GM12878 (cell line): ENCODE measurements around the gene GRK5. TPM values are rescaled to one million over a fixed set of nuclear protein-coding genes. Genes with fewer than 3 reads are reported as not detected.

ENCODE experiments used
- BACH1 ChIP-seq: fragments of 450-650 bp; IDR thresholded peaks from 2 replicates; pipeline ENCODE4 v1.6.1; 2017; ENCODE audit warnings: mild to moderate bottlenecking, borderline replicate concordance
- BHLHE40 ChIP-seq, 2 experiments: fragments of 450-650 bp in 1 of 2; IDR thresholded peaks; 2 replicates each; pipeline ENCODE4 v1.6.1; 2011 to 2017; ENCODE audit warnings: low read depth in 2 of 2, borderline replicate concordance in 1 of 2, improper control_type of control experiment in 1 of 2, low read length in 1 of 2, mild to moderate bottlenecking in 1 of 2
- EGR1 ChIP-seq, 2 experiments: IDR thresholded peaks; 1 replicate in 1 of 2; 2 replicates in 1 of 2; pipeline ENCODE4 v1.6.1; 2011 to 2012; ENCODE audit warnings: low read depth in 2 of 2, low read length in 2 of 2, borderline replicate concordance in 1 of 2, mild to moderate bottlenecking in 1 of 2, moderate library complexity in 1 of 2
- IKZF1 ChIP-seq: fragments of 450-650 bp; conservative IDR thresholded peaks from 2 replicates; pipeline ENCODE4 v1.6.1; 2017; ENCODE audit warnings: antibody characterized with exemption, mild to moderate bottlenecking
- KAT2A ChIP-seq: conservative IDR thresholded peaks from 2 replicates; pipeline ENCODE4 v1.6.1; 2011; ENCODE audit warnings: low read depth, low read length; ENCODE audit not compliant: control insufficient read depth
- MEF2A ChIP-seq: IDR thresholded peaks from 2 replicates; pipeline ENCODE4 v1.6.1; 2011; ENCODE audit warnings: low read depth, mild to moderate bottlenecking, low read length, moderate library complexity; ENCODE audit not compliant: insufficient read depth
- NRF1 ChIP-seq: conservative IDR thresholded peaks from 2 replicates; pipeline ENCODE4 v1.6.1; 2011; ENCODE audit warnings: mild to moderate bottlenecking, low read depth, low read length, improper control_type of control experiment
- POLR2AphosphoS2 ChIP-seq: IDR thresholded peaks from 2 replicates; pipeline ENCODE4 v1.6.1; 2011; ENCODE audit warnings: low read depth, mild to moderate bottlenecking, low read length, improper control_type of control experiment, moderate library complexity
- POU2F2 ChIP-seq: IDR thresholded peaks from 3 replicates; pipeline ENCODE4 v1.6.1; 2011; ENCODE audit warnings: low read depth, mild to moderate bottlenecking, low read length, borderline replicate concordance
- SMAD1 ChIP-seq: fragments of 450-650 bp; IDR thresholded peaks from 2 replicates; pipeline ENCODE4 v1.6.1; 2018; ENCODE audit warnings: mild to moderate bottlenecking, low read depth; ENCODE audit not compliant: partially characterized antibody
- SMARCA5 ChIP-seq: fragments of 450-650 bp; IDR thresholded peaks from 2 replicates; pipeline ENCODE4 v1.6.1; 2017; ENCODE audit warnings: mild to moderate bottlenecking
- SRF ChIP-seq, 2 experiments: IDR thresholded peaks; 2 replicates each; pipeline ENCODE4 v1.6.1; 2011; ENCODE audit warnings: low read depth in 2 of 2, low read length in 2 of 2, mild to moderate bottlenecking in 1 of 2, moderate library complexity in 1 of 2
- SUPT20H ChIP-seq: IDR thresholded peaks from 2 replicates; pipeline ENCODE4 v1.6.1; 2011; ENCODE audit warnings: low read depth, mild to moderate bottlenecking, low read length, moderate library complexity, borderline replicate concordance; ENCODE audit not compliant: control insufficient read depth
- TCF12 ChIP-seq: IDR thresholded peaks from 2 replicates; pipeline ENCODE4 v1.6.1; 2011; ENCODE audit warnings: low read depth, mild to moderate bottlenecking, low read length
- polyA plus RNA-seq, 11 experiments: library from polyadenylated mRNA; depleted of rRNA in 4 of 11; unstranded in 6 of 11; stranded (reverse) in 5 of 11; fragments of >200 nt; fragmentation: Nextera tagmentation in 4 of 11; fragmentation: Illumina TruSeq in 1 of 11; extraction: Ambion mirVana in 4 of 11; extraction: Trizol in 1 of 11; gene quantifications; 1 replicate in 1 of 11; 2 replicates in 10 of 11; pipeline versions ENCODE4 v1.2.1 to v1.2.3, GENCODE V29; 2011 to 2016; ENCODE audit warnings: inconsistent platforms in 2 of 11, missing spikeins in 2 of 11, low read depth in 1 of 11
- total RNA-seq, 4 experiments: library from RNA; depleted of rRNA in 3 of 4; stranded (reverse); fragments of >200 nt in 3 of 4; fragmentation: Illumina TruSeq in 1 of 4; extraction: Trizol in 1 of 4; gene quantifications; 2 replicates each; pipeline versions ENCODE4 v1.2.1 to v1.2.3, GENCODE V29; 2013 to 2021
- TF ChIP-seq, protein P1 (sequence below): fragments of 450-650 bp; IDR thresholded peaks from 2 replicates; pipeline ENCODE4 v1.6.1; 2017; ENCODE audit warnings: mild to moderate bottlenecking, moderate library complexity
- TF ChIP-seq, protein P2 (sequence below): fragments of 450-650 bp; IDR thresholded peaks from 2 replicates; pipeline ENCODE4 v1.6.1; 2016; ENCODE audit warnings: mild to moderate bottlenecking
- TF ChIP-seq, protein P3 (sequence below): fragments of 450-650 bp; IDR thresholded peaks from 2 replicates; pipeline ENCODE4 v1.6.1; 2014; ENCODE audit warnings: mild to moderate bottlenecking

GRK5 gene
- total and polyA plus RNA-seq, 10 of the 15 experiments (the other 5 are each of a cell fraction or from before 2014, with no cell fraction given): 0.11 to 22.1 (median 10.0) TPM

DNA sequence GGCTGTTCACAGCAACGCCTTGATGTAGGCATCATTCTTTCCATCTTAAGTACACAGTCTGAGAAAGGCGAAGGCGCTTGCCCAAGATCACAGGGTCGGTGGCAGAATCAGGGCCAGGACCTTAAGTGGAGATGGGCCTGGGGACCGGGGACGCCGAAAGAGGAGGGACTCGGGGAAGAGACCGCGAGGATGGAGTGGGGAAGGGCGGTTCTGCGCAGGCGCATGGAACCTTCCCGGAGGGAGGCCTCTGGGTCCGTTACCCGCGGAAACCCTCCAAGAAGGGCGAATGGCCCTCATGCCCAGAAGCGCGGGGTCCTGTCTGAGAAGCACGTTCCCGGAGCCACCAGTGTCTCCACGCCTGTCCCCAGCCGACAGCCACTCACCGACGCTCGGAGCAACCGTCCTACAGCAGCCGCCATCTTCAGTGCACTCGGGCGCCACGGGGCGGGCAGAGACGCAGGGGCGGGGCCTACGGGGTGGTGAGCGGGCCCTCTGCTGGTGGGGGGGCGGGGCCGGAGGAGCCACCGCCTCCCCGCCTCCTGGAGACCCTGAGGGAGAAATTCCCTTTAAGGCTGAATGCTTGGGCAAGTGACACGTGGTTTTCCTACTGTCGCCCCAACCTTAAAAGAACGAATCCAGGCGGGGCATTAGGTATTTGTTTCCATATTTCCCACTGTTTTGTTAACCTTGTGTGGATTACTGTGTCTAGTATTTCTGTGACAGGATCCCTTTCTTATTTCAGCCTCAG lies 28.8 kb upstream of the GRK5 start, which contains the start of gene PRDX3 (continued):
- TF ChIP-seq, protein P1, sequence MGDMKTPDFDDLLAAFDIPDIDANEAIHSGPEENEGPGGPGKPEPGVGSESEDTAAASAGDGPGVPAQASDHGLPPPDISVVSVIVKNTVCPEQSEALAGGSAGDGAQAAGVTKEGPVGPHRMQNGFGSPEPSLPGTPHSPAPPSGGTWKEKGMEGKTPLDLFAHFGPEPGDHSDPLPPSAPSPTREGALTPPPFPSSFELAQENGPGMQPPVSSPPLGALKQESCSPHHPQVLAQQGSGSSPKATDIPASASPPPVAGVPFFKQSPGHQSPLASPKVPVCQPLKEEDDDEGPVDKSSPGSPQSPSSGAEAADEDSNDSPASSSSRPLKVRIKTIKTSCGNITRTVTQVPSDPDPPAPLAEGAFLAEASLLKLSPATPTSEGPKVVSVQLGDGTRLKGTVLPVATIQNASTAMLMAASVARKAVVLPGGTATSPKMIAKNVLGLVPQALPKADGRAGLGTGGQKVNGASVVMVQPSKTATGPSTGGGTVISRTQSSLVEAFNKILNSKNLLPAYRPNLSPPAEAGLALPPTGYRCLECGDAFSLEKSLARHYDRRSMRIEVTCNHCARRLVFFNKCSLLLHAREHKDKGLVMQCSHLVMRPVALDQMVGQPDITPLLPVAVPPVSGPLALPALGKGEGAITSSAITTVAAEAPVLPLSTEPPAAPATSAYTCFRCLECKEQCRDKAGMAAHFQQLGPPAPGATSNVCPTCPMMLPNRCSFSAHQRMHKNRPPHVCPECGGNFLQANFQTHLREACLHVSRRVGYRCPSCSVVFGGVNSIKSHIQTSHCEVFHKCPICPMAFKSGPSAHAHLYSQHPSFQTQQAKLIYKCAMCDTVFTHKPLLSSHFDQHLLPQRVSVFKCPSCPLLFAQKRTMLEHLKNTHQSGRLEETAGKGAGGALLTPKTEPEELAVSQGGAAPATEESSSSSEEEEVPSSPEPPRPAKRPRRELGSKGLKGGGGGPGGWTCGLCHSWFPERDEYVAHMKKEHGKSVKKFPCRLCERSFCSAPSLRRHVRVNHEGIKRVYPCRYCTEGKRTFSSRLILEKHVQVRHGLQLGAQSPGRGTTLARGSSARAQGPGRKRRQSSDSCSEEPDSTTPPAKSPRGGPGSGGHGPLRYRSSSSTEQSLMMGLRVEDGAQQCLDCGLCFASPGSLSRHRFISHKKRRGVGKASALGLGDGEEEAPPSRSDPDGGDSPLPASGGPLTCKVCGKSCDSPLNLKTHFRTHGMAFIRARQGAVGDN: peak; percentile 68; the same call in 1 of the 2 replicates
- no peak for TF ChIP-seq KAT2A
- TF ChIP-seq NRF1: peak; percentile 56
- peak; percentile 95 for TF ChIP-seq POLR2AphosphoS2
- peak; percentile 76; the same call in 2 of the 3 replicates for TF ChIP-seq POU2F2
- 0 out of 2 replicates have a peak, but pooled peaks have one; percentile 14 for TF ChIP-seq MEF2A
- TF ChIP-seq, protein P2, sequence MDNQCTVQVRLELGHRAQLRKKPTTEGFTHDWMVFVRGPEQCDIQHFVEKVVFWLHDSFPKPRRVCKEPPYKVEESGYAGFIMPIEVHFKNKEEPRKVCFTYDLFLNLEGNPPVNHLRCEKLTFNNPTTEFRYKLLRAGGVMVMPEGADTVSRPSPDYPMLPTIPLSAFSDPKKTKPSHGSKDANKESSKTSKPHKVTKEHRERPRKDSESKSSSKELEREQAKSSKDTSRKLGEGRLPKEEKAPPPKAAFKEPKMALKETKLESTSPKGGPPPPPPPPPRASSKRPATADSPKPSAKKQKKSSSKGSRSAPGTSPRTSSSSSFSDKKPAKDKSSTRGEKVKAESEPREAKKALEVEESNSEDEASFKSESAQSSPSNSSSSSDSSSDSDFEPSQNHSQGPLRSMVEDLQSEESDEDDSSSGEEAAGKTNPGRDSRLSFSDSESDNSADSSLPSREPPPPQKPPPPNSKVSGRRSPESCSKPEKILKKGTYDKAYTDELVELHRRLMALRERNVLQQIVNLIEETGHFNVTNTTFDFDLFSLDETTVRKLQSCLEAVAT: peak; percentile 36; the same call in 1 of the 2 replicates
- no peak for TF ChIP-seq SUPT20H
- TF ChIP-seq BHLHE40 (IDR thresholded peaks at IDR 0.05; ENCODE audit: borderline replicate concordance in 1 of 2, low read depth in 2 of 2, low read length in 1 of 2): peak in 1 of 2 experiments; percentile 40; a peak in 1 of 4 replicates
- TF ChIP-seq EGR1 (IDR thresholded peaks at IDR 0.05; ENCODE audit: borderline replicate concordance in 1 of 2, low read depth in 2 of 2, low read length in 2 of 2): 0 out of 3 replicates have a peak, but pooled peaks of 1 of the 2 experiments have one; percentile 35
- peak; percentile 29; the same call in 1 of the 2 replicates for TF ChIP-seq IKZF1
- no peak; the same call in 1 of the 2 replicates for TF ChIP-seq SMARCA5
- TF ChIP-seq, protein P3, sequence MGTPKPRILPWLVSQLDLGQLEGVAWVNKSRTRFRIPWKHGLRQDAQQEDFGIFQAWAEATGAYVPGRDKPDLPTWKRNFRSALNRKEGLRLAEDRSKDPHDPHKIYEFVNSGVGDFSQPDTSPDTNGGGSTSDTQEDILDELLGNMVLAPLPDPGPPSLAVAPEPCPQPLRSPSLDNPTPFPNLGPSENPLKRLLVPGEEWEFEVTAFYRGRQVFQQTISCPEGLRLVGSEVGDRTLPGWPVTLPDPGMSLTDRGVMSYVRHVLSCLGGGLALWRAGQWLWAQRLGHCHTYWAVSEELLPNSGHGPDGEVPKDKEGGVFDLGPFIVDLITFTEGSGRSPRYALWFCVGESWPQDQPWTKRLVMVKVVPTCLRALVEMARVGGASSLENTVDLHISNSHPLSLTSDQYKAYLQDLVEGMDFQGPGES: no peak
- peak; percentile 13; the same call in 1 of the 2 replicates for TF ChIP-seq TCF12
- TF ChIP-seq BACH1: peak; percentile 37; the same call in 1 of the 2 replicates
- no peak for TF ChIP-seq SMAD1
- 0 out of 4 replicates have a peak, but pooled peaks of 1 of the 2 experiments have one; percentile 49 for TF ChIP-seq SRF (IDR thresholded peaks at IDR 0.05; ENCODE audit: low read depth in 2 of 2, low read length in 2 of 2)
